ENCODE data around the gene NANS. TPM values are rescaled to one million over a fixed set of nuclear protein-coding genes. Genes with fewer than 3 reads are reported as not detected.

Gene NANS
- total and polyA plus RNA-seq, 4 donors = 23.4 to 55.4 (median 42.8) TPM

DNA sequence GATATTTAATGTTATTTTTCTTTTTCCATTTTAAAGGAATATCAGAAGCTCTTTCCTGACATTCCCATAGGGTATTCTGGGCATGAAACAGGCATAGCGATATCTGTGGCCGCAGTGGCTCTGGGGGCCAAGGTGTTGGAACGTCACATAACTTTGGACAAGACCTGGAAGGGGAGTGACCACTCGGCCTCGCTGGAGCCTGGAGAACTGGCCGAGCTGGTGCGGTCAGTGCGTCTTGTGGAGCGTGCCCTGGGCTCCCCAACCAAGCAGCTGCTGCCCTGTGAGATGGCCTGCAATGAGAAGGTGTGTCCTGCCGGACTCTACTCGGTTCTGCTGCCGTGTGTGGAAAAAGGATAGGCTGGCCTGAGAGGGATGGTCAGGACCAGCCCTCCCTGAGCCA is 24.2 kb downstream of the NANS start:
- no peak for DNase-seq (ENCODE audit: low spot score)

More for the DNA sequence above, 24.2 kb downstream of the NANS start:
- no peak overlapping the region for H3K9ac ChIP-seq (ENCODE audit: low read depth in 1 of 2, low read length in 2 of 2)
- peak overlapping the region; percentile 63 to 76 for H3K27ac ChIP-seq (ENCODE audit: low read depth in 1 of 2, low read length in 2 of 2)
- TF ChIP-seq FOXA1 (IDR thresholded peaks at IDR 0.05) (no peak), HNF4A (conservative IDR thresholded peaks at IDR 0.05) (no peak), NR2F2 (IDR thresholded peaks at IDR 0.05) (no peak), ZBTB33 (IDR thresholded peaks at IDR 0.05) (no peak), EGR1 (IDR thresholded peaks at IDR 0.05; ENCODE audit: low read depth in 2 of 2) (no peak), JUND (IDR thresholded peaks at IDR 0.05) (no peak), TAF1 (conservative IDR thresholded peaks at IDR 0.05) (no peak), YY1 (IDR thresholded peaks at IDR 0.05) (no peak), RXRA (IDR thresholded peaks at IDR 0.05) (no peak), HNF4G (IDR thresholded peaks at IDR 0.05) (no peak)
- TF ChIP-seq, protein P1, sequence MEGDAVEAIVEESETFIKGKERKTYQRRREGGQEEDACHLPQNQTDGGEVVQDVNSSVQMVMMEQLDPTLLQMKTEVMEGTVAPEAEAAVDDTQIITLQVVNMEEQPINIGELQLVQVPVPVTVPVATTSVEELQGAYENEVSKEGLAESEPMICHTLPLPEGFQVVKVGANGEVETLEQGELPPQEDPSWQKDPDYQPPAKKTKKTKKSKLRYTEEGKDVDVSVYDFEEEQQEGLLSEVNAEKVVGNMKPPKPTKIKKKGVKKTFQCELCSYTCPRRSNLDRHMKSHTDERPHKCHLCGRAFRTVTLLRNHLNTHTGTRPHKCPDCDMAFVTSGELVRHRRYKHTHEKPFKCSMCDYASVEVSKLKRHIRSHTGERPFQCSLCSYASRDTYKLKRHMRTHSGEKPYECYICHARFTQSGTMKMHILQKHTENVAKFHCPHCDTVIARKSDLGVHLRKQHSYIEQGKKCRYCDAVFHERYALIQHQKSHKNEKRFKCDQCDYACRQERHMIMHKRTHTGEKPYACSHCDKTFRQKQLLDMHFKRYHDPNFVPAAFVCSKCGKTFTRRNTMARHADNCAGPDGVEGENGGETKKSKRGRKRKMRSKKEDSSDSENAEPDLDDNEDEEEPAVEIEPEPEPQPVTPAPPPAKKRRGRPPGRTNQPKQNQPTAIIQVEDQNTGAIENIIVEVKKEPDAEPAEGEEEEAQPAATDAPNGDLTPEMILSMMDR (IDR thresholded peaks at IDR 0.05; ENCODE audit: low read depth, low read length, missing input control) = no peak
- TF ChIP-seq, protein P2, sequence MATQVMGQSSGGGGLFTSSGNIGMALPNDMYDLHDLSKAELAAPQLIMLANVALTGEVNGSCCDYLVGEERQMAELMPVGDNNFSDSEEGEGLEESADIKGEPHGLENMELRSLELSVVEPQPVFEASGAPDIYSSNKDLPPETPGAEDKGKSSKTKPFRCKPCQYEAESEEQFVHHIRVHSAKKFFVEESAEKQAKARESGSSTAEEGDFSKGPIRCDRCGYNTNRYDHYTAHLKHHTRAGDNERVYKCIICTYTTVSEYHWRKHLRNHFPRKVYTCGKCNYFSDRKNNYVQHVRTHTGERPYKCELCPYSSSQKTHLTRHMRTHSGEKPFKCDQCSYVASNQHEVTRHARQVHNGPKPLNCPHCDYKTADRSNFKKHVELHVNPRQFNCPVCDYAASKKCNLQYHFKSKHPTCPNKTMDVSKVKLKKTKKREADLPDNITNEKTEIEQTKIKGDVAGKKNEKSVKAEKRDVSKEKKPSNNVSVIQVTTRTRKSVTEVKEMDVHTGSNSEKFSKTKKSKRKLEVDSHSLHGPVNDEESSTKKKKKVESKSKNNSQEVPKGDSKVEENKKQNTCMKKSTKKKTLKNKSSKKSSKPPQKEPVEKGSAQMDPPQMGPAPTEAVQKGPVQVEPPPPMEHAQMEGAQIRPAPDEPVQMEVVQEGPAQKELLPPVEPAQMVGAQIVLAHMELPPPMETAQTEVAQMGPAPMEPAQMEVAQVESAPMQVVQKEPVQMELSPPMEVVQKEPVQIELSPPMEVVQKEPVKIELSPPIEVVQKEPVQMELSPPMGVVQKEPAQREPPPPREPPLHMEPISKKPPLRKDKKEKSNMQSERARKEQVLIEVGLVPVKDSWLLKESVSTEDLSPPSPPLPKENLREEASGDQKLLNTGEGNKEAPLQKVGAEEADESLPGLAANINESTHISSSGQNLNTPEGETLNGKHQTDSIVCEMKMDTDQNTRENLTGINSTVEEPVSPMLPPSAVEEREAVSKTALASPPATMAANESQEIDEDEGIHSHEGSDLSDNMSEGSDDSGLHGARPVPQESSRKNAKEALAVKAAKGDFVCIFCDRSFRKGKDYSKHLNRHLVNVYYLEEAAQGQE (IDR thresholded peaks at IDR 0.05) = no peak
- TF ChIP-seq, protein P3, sequence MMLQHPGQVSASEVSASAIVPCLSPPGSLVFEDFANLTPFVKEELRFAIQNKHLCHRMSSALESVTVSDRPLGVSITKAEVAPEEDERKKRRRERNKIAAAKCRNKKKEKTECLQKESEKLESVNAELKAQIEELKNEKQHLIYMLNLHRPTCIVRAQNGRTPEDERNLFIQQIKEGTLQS (IDR thresholded peaks at IDR 0.05) = no peak
- WGBS = 96% methylated on average over 12 of the region's 12 CpGs
- H3K4me1 ChIP-seq (ENCODE audit: control insufficient read depth in 4 of 4, insufficient read depth in 4 of 4, low read length in 3 of 4) = peaks cover 14 to 38% (median 23%) of the 10 kb centered on the region in 4 donors
- H3K9me3 ChIP-seq (ENCODE audit: control insufficient read depth in 4 of 4, low read length in 3 of 4) = no peaks in the 10 kb centered on the region
- H3K36me3 ChIP-seq (ENCODE audit: control insufficient read depth in 4 of 4, insufficient read depth in 3 of 4, low read depth in 1 of 4, low read length in 3 of 4) = peaks cover 5 to 17% (median 11%) of the 10 kb centered on the region in 4 donors
- no peak overlapping the region for H3K4me3 ChIP-seq (ENCODE audit: low read depth in 1 of 3, low read length in 3 of 3)
- no peaks in the 10 kb centered on the region for H3K27me3 ChIP-seq (ENCODE audit: control insufficient read depth in 4 of 4, insufficient read depth in 4 of 4, low read length in 3 of 4)
